NCI-H226 (cell line): ENCODE data around the gene SLC13A1.
"Not testable (repeated sequence)": the region's sequence is repeated elsewhere in the genome, so short reads cannot be mapped to it uniquely, and the experiment has no call there.

ENCODE experiments used
- DNase-seq: peaks from one replicate; pipeline ENCODE4 v3.0.0-alpha.2; 2015

SLC13A1 gene, protein sequence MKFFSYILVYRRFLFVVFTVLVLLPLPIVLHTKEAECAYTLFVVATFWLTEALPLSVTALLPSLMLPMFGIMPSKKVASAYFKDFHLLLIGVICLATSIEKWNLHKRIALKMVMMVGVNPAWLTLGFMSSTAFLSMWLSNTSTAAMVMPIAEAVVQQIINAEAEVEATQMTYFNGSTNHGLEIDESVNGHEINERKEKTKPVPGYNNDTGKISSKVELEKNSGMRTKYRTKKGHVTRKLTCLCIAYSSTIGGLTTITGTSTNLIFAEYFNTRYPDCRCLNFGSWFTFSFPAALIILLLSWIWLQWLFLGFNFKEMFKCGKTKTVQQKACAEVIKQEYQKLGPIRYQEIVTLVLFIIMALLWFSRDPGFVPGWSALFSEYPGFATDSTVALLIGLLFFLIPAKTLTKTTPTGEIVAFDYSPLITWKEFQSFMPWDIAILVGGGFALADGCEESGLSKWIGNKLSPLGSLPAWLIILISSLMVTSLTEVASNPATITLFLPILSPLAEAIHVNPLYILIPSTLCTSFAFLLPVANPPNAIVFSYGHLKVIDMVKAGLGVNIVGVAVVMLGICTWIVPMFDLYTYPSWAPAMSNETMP

DNA sequence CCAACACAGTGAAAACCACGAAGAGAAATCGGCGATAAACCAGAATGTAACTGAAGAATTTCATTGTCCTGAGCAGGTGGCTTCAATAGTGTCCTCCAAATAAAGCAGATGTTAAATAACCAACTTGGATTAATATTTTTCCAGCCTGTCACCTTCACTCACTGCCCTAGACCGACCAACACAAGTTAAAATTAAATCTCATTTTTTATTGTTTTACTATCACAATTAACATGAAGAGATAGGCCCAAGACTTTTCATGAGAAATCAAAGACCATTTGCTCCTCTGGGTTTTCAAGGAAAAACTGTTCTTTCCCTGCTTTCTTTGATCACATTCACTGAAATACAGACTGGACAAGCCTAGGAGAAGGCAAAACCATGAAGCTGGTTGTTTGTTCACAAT is at the start of gene SLC13A1:
SLC13A1 (minus strand) TSS at position 87 of the 400 bp plus-strand sequence; CDS start at position 64, 23 bp downstream.
- DNase-seq: no peak

DNA sequence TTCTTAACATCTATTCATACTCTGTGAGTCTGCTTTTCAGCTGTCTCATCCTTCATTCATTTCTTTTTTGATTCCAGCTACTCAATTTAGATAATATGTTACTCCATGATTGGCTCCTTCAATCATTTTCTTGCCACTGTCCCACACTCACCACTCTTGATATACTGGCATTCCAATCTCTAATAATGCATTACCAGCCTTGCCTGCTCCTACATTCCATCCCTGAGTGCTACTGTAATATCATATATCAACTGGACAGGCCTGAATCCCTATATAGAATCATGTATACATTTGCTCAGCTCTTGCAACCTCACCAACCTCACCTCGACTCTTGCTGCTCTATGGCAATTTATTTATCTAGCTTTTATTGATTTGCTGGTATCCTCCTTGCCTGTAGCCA is 45.0 kb upstream of the SLC13A1 start:
- DNase-seq: no peak

GRCh38 chr7:123242467-123243092 is 42.8 kb upstream of the SLC13A1 start:
- no peak for DNase-seq

GRCh38 chr7:123241809-123242208 is 42.0 kb upstream of the SLC13A1 start:
- DNase-seq: no peak

DNA sequence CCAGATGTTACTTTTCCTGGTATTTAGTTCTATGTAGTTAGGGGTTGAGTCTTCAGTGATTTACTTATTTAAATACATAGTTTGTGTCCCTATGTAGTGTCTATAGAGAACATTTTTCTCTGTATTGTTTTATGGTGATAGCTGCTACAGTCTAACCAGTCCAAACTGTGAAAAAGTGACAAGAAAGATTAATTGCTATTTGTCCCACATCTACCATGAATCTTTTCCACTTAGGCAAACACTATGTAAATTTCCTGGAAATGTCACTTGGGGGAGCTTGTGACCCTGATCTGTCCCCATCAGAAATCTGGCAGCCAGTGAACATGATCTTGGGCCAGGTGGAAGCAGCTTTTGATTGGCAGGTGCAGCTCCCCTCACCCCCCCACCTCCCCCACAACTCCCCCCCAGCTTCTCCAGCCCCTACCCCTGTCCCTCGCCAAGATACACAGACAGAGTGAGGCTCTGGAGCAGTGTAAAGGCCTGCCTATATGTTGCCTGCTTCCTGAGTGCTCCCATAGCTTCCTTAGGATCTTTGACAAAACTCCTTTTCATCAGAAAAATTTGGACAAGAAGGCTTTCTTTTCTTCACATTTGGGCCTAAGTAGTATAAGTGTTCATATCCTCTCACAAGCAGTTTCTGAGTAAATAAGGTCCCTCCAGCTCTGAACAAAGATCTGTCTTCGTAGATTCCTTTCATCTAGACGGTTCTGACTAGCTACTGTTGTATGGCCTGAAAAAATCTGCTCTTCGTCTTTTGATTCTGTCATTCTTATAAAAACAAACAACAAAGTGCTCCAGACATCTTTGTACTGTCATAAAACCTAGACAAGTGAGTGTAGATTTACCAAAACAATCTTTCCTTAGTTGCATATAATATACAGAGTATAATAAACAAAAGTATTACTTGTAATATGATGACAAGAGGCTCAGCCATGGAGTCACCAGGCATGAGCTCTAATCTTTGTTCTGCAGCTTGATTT is 31.5 kb upstream of the SLC13A1 start:
- DNase-seq: no peak

- no peak for DNase-seq
These were observed 30.8 kb upstream of the SLC13A1 start for GRCh38 chr7:123230603-123231002.

DNA sequence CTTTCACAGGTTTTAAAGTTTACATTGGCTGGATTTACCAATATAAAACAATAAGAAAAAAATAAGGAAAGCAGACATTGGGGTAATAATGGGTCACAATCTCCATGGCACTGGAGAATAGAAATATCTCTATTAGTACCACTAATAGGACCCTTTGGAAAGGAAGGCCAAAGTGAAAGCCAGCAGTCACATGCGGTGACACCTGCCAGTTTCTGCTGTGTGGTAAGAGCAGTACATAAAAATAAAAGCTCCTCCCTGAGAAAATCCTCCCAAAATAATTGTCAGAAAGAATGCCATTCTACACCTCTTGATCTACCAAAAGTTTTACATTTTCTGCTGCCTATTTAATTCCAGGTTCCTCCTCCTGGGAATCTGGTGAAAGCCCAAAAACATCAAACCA is 30.4 kb upstream of the SLC13A1 start:
- DNase-seq: no peak

GRCh38 chr7:123229426-123229825 is 29.7 kb upstream of the SLC13A1 start:
- DNase-seq: no peak

DNA sequence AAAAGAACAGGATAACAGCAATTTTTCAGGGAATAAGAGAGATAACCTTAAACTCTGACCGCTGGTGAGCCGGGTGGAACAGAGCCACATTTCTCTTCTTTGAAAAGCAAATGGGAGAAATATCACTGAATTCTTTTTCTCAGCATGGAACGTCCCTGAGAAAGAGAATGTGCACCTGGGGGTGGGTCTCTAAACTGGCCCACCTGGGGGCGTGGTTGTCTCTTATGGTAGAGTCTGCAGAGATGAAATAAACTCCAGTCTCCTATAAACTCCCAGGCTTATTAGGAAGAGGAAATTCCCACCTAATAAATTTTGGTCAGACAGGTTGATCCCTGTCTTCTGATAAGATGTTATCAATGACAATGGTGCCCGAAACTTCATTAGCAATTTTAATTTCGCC is 27.9 kb upstream of the SLC13A1 start:
- DNase-seq: not testable (repeated sequence)

- peak; percentile 69 for DNase-seq
These were observed 20.6 kb upstream of the SLC13A1 start for GRCh38 chr7:123220396-123220795.

DNA sequence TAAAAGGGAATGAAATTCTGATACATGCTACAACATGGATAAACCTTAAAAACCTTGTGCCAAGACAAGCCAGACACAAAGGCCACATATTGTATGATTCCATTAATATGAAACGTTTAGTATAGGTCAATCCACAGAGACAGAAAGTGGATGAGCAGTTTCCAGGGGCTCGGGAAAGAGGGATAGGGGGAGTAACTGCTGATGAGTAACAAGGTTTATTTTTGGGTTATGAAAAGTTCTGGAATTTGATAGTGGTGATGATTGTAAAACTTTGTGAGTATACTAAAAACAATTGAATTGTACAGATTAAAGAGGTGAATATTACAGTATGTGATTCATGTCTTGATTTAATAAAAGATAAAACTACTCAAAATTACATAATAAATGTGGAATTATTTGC is 19.1 kb upstream of the SLC13A1 start:
- peak; percentile 56 for DNase-seq

DNA sequence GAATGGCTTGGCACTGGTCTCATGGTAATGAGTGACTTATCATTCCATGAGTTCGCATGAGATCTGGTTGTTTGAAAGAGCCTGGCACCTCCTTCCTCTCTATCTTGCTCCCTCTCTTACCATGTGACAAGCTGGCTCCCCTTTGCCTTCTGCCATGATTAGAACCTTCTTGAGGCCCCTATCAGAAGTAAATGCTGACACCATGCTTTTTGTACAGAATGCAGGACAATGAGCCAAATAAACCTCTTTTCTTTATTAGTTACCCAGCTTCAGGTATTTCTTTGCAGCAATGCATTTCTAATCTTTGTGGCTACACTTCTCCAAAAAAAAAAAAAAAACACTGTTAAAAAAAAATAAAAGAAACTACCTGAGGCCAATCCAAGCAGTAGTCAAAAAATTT is 17.1 kb upstream of the SLC13A1 start:
- no peak for DNase-seq

DNA sequence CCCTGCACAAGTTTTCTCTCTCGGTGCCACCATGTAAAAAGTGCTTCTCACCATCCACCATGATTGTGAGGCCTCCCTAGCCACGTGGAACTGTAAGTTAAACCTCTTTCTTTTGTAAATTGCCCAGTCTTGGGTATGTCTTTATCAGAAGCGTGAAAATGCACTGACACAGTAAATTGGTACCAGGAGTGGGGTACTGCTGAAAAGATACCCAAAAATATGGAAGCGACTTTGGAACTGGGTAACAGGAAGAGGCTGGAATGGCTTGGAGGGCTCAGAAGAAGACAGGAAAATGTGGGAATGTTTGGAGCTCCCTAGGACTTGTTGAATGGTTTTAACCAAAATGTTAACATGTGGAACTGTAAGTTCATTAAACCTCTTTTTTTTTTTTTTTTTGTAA is 15.6 kb upstream of the SLC13A1 start:
- DNase-seq: no peak

GRCh38 chr7:123211545-123211944 is 11.8 kb upstream of the SLC13A1 start:
- DNase-seq: no peak

DNA sequence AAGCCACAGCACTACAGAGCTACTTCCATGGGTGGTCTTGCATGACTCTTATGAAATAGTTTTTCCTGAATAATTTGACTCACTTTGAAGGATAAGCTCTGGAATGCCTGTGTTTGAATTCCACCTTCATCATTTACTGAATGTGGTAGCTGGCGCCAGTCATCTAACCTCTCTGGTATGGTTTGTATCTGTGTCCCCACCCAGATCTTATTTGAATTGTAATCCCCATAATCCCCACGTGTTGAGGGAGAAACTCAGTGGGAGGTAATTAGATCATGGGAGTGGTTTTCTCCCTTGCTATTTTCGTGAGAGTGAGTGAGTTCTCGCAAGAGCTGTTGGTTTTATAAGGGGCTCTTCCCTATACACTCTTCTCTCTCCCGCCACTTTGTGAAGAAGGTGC is 11.2 kb upstream of the SLC13A1 start:
- peak; percentile 84 for DNase-seq

DNA sequence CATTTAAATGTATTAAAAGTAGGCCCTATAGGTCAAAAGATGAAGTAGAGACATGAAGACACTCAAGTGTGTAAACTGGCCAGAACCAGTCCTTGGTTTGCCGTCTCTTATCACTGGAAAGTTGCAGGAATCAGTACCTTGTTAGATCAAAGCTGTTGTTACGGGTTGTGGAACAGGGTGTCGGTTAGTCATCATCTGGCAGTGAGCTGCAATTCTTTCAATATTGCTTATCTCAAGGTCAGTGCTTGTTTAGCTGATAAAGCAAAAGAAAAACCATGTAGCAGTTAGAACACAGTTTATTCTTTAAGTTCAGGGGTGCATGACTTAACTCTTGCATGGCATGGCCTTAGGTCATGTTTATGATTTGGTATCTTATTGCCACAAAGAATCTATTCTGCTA is 10.0 kb upstream of the SLC13A1 start:
- DNase-seq: peak; percentile 89

GRCh38 chr7:123208793-123209192 is 9.0 kb upstream of the SLC13A1 start:
- no peak for DNase-seq

DNA sequence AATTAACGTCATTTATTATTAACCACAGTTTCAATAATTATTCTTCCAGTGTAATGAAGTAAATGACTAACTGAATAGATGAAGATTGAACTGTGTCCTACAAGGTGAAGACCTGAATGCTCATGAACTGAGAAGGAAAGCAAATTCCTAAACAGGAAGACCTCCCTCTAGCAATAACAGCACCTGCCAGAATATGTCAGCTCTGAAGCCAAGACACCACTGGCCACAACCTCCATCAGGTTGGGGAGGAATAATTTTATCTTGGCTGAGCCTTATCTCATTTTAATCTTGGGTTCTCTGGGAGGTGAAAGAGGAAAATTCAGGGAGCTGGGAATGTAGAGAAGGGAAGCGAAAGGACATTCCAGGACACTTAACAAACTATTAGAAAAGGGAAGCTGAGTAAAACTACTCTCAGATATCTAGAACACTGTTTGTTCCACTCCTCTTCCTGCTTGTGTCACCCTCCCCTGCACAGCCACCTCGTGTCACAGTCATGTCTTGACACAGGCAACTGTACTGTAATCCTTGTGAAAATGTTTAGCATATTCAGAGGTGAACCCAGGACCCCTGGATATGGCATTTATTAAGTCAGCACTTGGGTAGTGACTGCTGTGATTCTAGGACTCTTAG is 4.6 kb upstream of the SLC13A1 start:
- DNase-seq: peak; percentile 55

- no peak for DNase-seq
These were observed 2.1 kb upstream of the SLC13A1 start for GRCh38 chr7:123201901-123202300.

DNA sequence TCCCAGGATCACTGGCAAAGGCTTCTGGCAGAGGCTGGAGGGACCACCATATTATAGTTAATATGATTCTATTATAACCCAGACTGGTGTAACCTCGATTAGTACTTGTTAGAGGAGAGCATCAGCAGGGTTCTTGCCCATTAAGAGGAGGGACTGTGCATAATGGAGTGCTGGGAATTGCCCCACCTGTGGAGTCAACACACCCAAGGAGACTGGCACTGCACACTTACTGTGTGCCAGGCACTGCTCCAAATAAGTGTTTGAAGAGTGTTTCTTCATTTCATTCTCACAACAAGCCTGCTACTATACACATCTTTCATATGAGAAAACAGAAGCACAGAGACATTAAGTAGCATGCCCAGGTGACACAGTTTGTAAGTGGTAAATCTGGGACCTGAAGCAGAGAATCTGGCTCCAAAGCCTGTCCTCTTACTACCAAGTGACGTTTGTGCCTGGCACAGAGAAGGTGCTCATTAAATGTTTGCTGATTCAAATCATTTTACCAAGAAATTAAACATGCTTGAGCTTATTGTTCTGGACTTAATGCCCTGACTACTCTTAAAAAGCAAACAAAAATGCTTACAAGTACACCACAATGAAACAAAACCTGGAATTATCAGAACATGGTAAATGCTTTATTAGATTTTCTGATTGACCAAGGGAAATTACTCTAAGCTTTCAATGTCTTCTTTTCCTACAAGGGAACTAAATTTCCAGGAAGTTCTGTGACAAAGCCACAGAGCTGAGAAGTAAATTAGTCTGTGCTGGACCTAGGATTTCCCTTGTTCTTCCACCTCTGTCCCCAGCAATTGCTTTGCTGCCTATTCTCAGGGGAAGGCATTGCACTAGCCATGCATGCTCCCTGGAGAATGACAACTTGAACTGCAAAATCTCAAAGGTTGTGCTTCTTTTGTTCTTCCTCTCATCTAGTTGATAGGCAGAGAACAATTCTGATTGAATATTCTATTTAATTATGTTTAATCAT is 809 bp downstream of the SLC13A1 start:
- no peak for DNase-seq

DNA sequence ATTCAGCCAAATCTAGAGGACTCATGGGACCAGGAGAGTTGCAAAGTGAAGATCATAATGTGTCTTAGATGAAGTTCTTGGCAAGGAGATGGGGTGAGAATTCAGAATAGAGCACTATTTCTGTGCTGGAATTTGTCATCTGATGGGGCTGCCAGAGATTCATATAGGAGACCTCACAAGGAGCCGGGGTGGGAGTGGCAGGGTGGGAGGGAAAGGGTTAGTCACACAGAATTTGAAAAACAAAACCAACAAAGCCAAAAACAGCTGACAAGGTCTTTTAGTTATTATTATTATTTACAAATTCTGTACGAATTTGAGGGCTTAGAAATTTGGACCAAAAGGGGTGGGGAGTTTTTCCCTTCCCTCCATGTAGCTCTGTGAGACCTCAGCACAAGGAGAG is 1.7 kb downstream of the SLC13A1 start:
- no peak for DNase-seq
